Ectodermal cell (in vitro differentiated cells): ENCODE results near the gene ETF1.

Source experiments
- H3K27ac ChIP-seq: 2 replicates; pipeline ENCODE4 v1.7.0; 2013; ENCODE audit warnings: mild to moderate bottlenecking, low read depth, low read length; ENCODE audit not compliant: insufficient read depth, poor library complexity, severe bottlenecking
- H3K27me3 ChIP-seq: 2 replicates; pipeline ENCODE4 v1.7.0; 2013; ENCODE audit warnings: mild to moderate bottlenecking, low read length; ENCODE audit not compliant: insufficient read depth, control insufficient read depth, poor library complexity, severe bottlenecking
- H3K36me3 ChIP-seq: one replicate; pipeline ENCODE4 v1.7.0; 2013; ENCODE audit warnings: low read length; ENCODE audit not compliant: control insufficient read depth, insufficient read depth
- H3K4me1 ChIP-seq: one replicate; pipeline ENCODE4 v1.7.0; 2013; ENCODE audit warnings: low read length; ENCODE audit not compliant: control insufficient read depth, insufficient read depth
- H3K4me3 ChIP-seq: 2 replicates; pipeline ENCODE4 v1.7.0; 2013; ENCODE audit warnings: low read depth, low read length, control low read depth; ENCODE audit not compliant: insufficient read depth
- H3K9me3 ChIP-seq: 2 replicates; pipeline ENCODE4 v1.7.0; 2013; ENCODE audit warnings: mild to moderate bottlenecking, low read length, moderate library complexity; ENCODE audit not compliant: control insufficient read depth
- WGBS, 2 experiments: methylation state at CpG; one replicate each; pipeline ENCODE4 v1.1.7; 2013; ENCODE audit warnings: missing lambda C conversion rate in 2 of 2; 5-methylcytosine and 5-hydroxymethylcytosine counted together

ETF1 gene

DNA sequence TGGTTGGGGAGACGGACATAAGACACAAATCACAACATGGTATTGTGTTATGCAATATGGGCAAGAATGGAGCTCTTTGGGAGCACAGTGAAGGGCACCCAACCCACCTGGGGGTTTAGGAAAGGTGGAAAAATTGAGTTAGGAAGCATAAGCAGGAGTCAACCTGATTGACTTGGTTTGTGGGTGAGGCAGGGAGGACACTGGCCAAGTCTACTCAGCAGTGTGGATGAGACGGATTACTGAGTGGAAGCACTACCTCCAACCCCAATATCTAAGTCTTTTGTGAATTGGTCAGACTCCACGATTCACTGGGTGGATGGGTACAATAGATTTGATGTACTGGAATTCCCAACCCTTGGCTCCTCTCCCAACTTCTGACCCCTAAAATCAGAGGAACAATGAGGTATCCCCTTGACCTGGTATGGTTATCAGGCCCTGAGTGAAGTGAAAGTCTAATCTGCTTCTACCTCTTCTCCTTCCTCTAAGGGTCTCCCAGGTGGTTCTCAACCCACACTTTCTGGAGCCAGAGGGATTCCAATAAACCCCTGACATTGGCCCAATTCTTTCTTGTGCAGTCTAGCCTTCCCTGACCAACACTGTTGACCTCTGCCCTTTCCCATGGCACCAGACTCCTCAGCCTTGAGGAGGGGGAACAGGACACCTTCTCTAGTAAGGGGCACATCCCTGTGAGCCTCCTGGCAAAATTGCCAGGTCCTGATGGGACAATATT lies 72.5 kb downstream of the ETF1 start:
- Histone ChIP-seq H3K36me3 (peaks cover 11% of the 10 kb centered on the region), H3K27ac (no peak overlapping the region), H3K4me3 (no peak overlapping the region), H3K9me3 (no peaks in the 10 kb centered on the region), H3K4me1 (peaks cover 7% of the 10 kb centered on the region), H3K27me3 (peaks cover 31% of the 10 kb centered on the region)
- 95 to 100% methylated on average over 3 of the region's 3 CpGs for WGBS, 2 experiments

DNA sequence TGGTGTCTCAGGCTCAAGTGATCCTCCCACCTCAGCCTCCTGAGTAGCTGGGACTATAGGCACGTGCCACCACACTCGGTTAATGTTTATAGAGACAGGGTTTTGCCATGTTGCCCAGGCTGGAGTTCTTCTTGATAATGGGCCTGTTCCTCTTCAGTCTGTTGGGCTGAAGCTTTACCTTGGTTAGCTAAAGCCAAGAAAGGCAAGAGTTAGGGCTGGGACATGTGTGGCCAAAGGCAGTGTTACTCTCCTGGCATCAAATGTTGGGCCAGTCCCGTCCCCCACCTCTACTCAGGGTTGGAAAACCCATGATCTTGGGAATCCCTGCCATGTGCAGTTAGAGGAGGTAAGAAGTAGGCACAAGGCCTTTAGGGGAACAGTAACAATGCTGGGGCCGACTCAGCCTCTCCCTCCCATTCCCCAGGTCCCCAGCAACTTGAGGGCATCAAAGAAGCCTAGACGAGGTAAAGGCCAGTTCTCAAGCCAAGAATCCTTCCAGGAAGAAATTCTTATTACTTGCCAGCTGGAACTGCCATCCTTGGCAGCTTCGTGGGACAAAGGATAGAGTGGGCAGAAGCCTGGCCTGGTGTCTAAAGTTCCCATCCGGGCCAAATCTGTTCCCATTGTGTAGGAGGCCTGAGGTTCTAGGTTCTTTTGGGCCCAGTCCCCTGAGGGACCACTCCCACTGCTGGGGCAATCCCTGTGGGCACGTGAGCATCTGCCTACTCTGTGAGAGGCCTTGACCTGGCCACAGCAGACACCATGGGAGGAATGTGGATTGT lies 73.3 kb downstream of the ETF1 start:
- Histone ChIP-seq H3K36me3 (peaks cover 11% of the 10 kb centered on the region), H3K27ac (no peak overlapping the region), H3K27me3 (peaks cover 32% of the 10 kb centered on the region), H3K4me1 (peaks cover 7% of the 10 kb centered on the region), H3K9me3 (no peaks in the 10 kb centered on the region), H3K4me3 (no peak overlapping the region)
- WGBS, 2 experiments, result 92 to 93% methylated on average over 8 of the region's 8 CpGs

DNA sequence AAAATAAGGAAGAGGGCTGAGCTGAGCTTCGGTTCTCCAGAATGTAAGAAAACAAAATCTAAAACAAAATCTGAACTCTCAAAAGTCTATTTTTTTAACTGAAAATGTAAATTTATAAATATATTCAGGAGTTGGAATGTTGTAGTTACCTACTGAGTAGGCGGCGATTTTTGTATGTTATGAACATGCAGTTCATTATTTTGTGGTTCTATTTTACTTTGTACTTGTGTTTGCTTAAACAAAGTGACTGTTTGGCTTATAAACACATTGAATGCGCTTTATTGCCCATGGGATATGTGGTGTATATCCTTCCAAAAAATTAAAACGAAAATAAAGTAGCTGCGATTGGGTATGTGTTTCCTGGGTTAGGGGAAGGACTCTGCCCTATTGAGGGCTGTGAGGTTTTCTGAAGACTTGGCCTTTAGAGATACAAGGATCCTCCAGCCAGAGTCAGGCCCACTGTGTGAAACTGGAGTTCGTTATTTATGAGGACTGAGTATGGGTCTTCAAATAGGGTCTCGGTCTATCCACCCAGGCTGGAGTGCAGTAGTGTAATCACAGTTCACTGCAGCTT lies 74.0 kb downstream of the ETF1 start:
- H3K4me1 ChIP-seq, result peaks cover 7% of the 10 kb centered on the region
- H3K4me3 ChIP-seq, result no peak overlapping the region
- WGBS, 2 experiments, result 96 to 97% methylated on average over 7 of the region's 8 CpGs
- peaks cover 11% of the 10 kb centered on the region for H3K36me3 ChIP-seq
- H3K9me3 ChIP-seq, result no peaks in the 10 kb centered on the region
- peaks cover 32% of the 10 kb centered on the region for H3K27me3 ChIP-seq
- H3K27ac ChIP-seq, result no peak overlapping the region

DNA sequence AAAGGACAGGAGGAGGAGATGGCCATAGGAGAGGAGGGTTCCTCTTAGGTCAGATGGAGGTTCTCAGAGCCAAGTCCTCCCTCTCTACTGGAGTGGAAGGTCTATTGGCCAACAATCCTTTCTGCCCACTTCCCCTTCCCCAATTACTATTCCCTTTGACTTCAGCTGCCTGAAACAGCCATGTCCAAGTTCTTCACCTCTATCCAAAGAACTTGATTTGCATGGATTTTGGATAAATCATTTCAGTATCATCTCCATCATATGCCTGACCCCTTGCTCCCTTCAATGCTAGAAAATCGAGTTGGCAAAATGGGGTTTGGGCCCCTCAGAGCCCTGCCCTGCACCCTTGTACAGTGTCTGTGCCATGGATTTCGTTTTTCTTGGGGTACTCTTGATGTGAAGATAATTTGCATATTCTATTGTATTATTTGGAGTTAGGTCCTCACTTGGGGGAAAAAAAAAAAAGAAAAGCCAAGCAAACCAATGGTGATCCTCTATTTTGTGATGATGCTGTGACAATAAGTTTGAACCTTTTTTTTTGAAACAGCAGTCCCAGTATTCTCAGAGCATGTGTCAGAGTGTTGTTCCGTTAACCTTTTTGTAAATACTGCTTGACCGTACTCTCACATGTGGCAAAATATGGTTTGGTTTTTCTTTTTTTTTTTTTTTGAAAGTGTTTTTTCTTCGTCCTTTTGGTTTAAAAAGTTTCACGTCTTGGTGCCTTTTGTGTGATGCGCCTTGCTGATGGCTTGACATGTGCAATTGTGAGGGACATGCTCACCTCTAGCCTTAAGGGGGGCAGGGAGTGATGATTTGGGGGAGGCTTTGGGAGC lies 74.7 kb downstream of the ETF1 start:
- Histone ChIP-seq H3K27me3 (peaks cover 32% of the 10 kb centered on the region), H3K27ac (no peak overlapping the region), H3K4me3 (peak overlapping the region; percentile 80), H3K4me1 (peaks cover 7% of the 10 kb centered on the region), H3K9me3 (no peaks in the 10 kb centered on the region), H3K36me3 (peaks cover 11% of the 10 kb centered on the region)
- WGBS, 2 experiments, result 85 to 88% methylated on average over 7 of the region's 7 CpGs

DNA sequence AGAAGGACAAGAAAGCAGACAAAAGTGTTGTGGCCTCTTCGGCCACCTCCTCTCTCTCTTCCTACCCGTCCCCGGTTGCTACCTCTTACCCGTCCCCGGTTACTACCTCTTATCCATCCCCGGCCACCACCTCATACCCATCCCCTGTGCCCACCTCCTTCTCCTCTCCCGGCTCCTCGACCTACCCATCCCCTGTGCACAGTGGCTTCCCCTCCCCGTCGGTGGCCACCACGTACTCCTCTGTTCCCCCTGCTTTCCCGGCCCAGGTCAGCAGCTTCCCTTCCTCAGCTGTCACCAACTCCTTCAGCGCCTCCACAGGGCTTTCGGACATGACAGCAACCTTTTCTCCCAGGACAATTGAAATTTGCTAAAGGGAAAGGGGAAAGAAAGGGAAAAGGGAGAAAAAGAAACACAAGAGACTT lies 75.3 kb downstream of the ETF1 start:
- H3K4me3 ChIP-seq, result peak overlapping the region; percentile 80
- 81 to 86% methylated on average over 14 of the region's 14 CpGs for WGBS, 2 experiments
- no peak overlapping the region for H3K27ac ChIP-seq
- H3K4me1 ChIP-seq, result peaks cover 7% of the 10 kb centered on the region
- no peaks in the 10 kb centered on the region for H3K9me3 ChIP-seq
- peaks cover 31% of the 10 kb centered on the region for H3K27me3 ChIP-seq
- peaks cover 11% of the 10 kb centered on the region for H3K36me3 ChIP-seq

DNA sequence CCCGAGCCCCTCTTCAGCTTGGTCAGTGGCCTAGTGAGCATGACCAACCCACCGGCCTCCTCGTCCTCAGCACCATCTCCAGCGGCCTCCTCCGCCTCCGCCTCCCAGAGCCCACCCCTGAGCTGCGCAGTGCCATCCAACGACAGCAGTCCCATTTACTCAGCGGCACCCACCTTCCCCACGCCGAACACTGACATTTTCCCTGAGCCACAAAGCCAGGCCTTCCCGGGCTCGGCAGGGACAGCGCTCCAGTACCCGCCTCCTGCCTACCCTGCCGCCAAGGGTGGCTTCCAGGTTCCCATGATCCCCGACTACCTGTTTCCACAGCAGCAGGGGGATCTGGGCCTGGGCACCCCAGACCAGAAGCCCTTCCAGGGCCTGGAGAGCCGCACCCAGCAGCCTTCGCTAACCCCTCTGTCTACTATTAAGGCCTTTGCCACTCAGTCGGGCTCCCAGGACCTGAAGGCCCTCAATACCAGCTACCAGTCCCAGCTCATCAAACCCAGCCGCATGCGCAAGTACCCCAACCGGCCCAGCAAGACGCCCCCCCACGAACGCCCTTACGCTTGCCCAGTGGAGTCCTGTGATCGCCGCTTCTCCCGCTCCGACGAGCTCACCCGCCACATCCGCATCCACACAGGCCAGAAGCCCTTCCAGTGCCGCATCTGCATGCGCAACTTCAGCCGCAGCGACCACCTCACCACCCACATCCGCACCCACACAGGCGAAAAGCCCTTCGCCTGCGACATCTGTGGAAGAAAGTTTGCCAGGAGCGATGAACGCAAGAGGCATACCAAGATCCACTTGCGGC lies 75.9 kb downstream of the ETF1 start:
- H3K27me3 ChIP-seq, result peaks cover 27% of the 10 kb centered on the region
- H3K4me1 ChIP-seq, result peaks cover 7% of the 10 kb centered on the region
- no peak overlapping the region for H3K27ac ChIP-seq
- 94 to 95% methylated on average over 45 of the region's 45 CpGs for WGBS, 2 experiments
- H3K4me3 ChIP-seq, result peak overlapping the region; percentile 80
- no peaks in the 10 kb centered on the region for H3K9me3 ChIP-seq
- H3K36me3 ChIP-seq, result peaks cover 11% of the 10 kb centered on the region

DNA sequence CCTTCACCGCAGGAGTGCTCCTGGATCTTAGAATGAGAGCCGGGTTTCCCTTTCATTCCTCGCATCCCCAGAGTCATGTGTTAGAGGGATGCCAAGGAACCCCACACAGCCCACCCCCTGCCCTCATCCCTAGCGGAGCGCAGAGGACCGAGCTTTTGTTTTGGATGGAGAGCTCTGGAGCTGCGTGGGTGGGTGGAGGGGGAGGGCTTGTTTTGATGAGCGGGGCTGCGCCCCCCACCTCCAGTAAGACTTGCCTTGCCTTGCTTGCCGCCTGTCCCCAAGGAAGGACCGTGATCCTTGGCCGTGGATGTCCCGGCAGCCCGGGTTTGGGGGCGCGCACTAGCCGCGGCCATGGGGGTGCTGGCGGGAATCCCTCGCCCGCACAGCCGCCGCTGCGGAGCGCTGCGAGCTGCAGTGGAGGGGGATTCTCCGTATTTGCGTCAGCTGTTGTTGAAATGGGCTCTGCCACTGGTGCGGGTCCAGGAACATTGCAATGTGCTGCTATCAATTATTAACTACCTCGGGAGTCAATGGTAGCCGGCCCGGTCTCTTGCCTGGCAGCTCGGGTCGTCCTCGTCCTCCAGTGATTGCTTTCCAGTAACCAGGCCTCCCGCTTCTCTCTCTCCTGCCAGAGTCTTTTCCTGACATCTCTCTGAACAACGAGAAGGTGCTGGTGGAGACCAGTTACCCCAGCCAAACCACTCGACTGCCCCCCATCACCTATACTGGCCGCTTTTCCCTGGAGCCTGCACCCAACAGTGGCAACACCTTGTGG lies 76.7 kb downstream of the ETF1 start:
- Histone ChIP-seq H3K27me3 (peaks cover 27% of the 10 kb centered on the region), H3K27ac (no peak overlapping the region), H3K36me3 (peaks cover 11% of the 10 kb centered on the region), H3K9me3 (no peaks in the 10 kb centered on the region), H3K4me3 (peak overlapping the region; percentile 80), H3K4me1 (peaks cover 7% of the 10 kb centered on the region)
- WGBS, 2 experiments, result 16 to 18% methylated on average over 39 of the region's 39 CpGs

DNA sequence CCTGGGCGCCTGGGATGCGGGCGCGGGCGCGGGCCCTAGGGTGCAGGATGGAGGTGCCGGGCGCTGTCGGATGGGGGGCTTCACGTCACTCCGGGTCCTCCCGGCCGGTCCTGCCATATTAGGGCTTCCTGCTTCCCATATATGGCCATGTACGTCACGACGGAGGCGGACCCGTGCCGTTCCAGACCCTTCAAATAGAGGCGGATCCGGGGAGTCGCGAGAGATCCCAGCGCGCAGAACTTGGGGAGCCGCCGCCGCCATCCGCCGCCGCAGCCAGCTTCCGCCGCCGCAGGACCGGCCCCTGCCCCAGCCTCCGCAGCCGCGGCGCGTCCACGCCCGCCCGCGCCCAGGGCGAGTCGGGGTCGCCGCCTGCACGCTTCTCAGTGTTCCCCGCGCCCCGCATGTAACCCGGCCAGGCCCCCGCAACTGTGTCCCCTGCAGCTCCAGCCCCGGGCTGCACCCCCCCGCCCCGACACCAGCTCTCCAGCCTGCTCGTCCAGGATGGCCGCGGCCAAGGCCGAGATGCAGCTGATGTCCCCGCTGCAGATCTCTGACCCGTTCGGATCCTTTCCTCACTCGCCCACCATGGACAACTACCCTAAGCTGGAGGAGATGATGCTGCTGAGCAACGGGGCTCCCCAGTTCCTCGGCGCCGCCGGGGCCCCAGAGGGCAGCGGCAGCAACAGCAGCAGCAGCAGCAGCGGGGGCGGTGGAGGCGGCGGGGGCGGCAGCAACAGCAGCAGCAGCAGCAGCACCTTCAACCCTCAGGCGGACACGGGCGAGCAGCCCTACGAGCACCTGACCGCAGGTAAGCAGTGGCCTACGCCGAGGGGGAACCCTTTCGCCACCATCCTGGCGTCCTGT lies 77.5 kb downstream of the ETF1 start, which contains the start of gene EGR1:
Gene EGR1 (plus strand): TSS at position 219 of the 864 bp plus-strand sequence. CDS start 283 bp downstream, at position 502.
- H3K27me3 ChIP-seq, result peaks cover 27% of the 10 kb centered on the region
- peaks cover 11% of the 10 kb centered on the region for H3K36me3 ChIP-seq
- peak within 1 kb of the TSS; percentile 96 for H3K27ac ChIP-seq
- peaks cover 7% of the 10 kb centered on the region for H3K4me1 ChIP-seq
- 0% methylated on average over 85 of the region's 85 CpGs for WGBS, 2 experiments
- no peaks in the 10 kb centered on the region for H3K9me3 ChIP-seq
- peak within 1 kb of the TSS; percentile 80 for H3K4me3 ChIP-seq
